Calu3 (cell line): ENCODE measurements around the gene NEUROG3. TPM values are rescaled to one million over a fixed set of nuclear protein-coding genes. Genes with fewer than 3 reads are reported as not detected.

Source experiments
- BruUV-seq: library from RNA; stranded (reverse); fragments of 400-500 nt; replicated peaks from 2 replicates; lab custom pipeline; 2021; lab: Mats Ljungman, UMichigan
- CTCF ChIA-PET: fragments of 300-600 bp; sonication (Branson Sonifier 250); formaldehyde crosslinking; loops from one replicate; lab custom pipeline; 2022; ENCODE audit warnings: antibody characterized with exemption; lab: Charles Lee
- DNase-seq: peaks from one replicate; pipeline ENCODE4 v3.0.0; 2022
- H3K27ac Mint-ChIP-seq: one replicate; pipeline ENCODE4 v1.8.0; 2022; ENCODE audit warnings: mixed read lengths; ENCODE audit not compliant: unreplicated experiment
- H3K27me3 Mint-ChIP-seq: one replicate; pipeline ENCODE4 v1.8.0; 2022; ENCODE audit warnings: mixed read lengths; ENCODE audit not compliant: unreplicated experiment
- H3K36me3 Mint-ChIP-seq: one replicate; pipeline ENCODE4 v1.8.0; 2022; ENCODE audit warnings: mild to moderate bottlenecking, moderate library complexity, mixed read lengths; ENCODE audit not compliant: insufficient read depth, unreplicated experiment
- H3K4me1 Mint-ChIP-seq: one replicate; pipeline ENCODE4 v1.8.0; 2022; ENCODE audit warnings: mild to moderate bottlenecking, low read depth, mixed read lengths; ENCODE audit not compliant: unreplicated experiment
- H3K4me3 Mint-ChIP-seq: one replicate; pipeline ENCODE4 v1.8.0; 2022; ENCODE audit warnings: mild to moderate bottlenecking, low read depth, moderate library complexity, mixed read lengths; ENCODE audit not compliant: unreplicated experiment
- H3K9me3 Mint-ChIP-seq: one replicate; pipeline ENCODE4 v1.8.0; 2022; ENCODE audit warnings: low read depth, mixed read lengths; ENCODE audit not compliant: unreplicated experiment
- intact Hi-C: fragments of 100-400 bp; cut with micrococcal nuclease; formaldehyde crosslinking; loops from one replicate; pipeline ENCODE4 v1.10.0; 2022; ENCODE audit not compliant: unreplicated experiment
- total RNA-seq: library from RNA; stranded (reverse); gene quantifications from 2 replicates; pipeline ENCODE4 v1.2.3, GENCODE V29; 2022
- TF ChIP-seq, protein P1 (sequence below): fragments of 200-600 bp; IDR thresholded peaks from one replicate; pipeline ENCODE4 v1.8.0; 2022; ENCODE audit warnings: antibody characterized with exemption; ENCODE audit not compliant: unreplicated experiment

Gene NEUROG3
- total RNA-seq, 1 experiment from 2014 or later: not detected

DNA sequence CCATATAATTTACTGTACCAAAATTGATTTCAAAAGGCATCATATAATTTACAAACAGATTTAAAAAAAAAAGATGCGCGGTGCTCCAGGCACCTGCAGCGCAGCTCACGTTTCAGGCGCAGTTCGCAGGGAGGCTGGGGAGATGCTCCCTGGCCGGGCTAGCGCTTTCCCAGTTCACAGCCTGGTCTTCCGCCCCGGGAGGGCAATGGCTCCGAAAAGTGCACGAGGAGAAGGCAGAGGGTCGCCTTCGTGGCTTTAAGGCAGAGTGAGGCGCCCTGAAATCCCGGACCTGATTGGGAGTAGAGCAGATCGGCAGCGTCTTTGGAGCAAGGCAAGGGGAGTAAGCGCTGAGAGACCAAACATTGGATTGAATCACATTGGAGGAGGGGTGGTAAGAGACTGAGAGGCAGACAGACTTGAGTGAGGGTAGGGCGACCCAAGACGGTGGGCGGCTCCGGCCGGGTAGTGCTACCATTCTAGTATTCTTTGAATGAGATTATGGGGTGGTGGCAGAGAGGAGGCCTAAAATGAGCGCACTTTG lies 1.5 kb downstream of the NEUROG3 start:
- no peak overlapping the region for H3K27ac Mint-ChIP-seq
- H3K27me3 Mint-ChIP-seq: peaks cover 93% of the 10 kb centered on the region
- TF ChIP-seq, protein P1, sequence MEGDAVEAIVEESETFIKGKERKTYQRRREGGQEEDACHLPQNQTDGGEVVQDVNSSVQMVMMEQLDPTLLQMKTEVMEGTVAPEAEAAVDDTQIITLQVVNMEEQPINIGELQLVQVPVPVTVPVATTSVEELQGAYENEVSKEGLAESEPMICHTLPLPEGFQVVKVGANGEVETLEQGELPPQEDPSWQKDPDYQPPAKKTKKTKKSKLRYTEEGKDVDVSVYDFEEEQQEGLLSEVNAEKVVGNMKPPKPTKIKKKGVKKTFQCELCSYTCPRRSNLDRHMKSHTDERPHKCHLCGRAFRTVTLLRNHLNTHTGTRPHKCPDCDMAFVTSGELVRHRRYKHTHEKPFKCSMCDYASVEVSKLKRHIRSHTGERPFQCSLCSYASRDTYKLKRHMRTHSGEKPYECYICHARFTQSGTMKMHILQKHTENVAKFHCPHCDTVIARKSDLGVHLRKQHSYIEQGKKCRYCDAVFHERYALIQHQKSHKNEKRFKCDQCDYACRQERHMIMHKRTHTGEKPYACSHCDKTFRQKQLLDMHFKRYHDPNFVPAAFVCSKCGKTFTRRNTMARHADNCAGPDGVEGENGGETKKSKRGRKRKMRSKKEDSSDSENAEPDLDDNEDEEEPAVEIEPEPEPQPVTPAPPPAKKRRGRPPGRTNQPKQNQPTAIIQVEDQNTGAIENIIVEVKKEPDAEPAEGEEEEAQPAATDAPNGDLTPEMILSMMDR: no peak
- no peaks in the 10 kb centered on the region for H3K9me3 Mint-ChIP-seq
- intact Hi-C loops: no loop called here
- H3K4me1 Mint-ChIP-seq: peaks cover 18% of the 10 kb centered on the region
- no peak overlapping the region for H3K4me3 Mint-ChIP-seq
- H3K36me3 Mint-ChIP-seq: no peaks in the 10 kb centered on the region
- no peak for DNase-seq
- no TSS peak for BruUV-seq
- CTCF ChIA-PET: no interaction called here

GRCh38 chr10:69570050-69570816 lies 3.0 kb downstream of the NEUROG3 start:
- no TSS peak for BruUV-seq
- TF ChIP-seq, protein P1: no peak
- Mint-ChIP-seq H3K4me1 (peaks cover 18% of the 10 kb centered on the region), H3K27me3 (peaks cover 93% of the 10 kb centered on the region), H3K27ac (no peak overlapping the region), H3K4me3 (no peak overlapping the region), H3K36me3 (no peaks in the 10 kb centered on the region), H3K9me3 (no peaks in the 10 kb centered on the region)
- CTCF ChIA-PET: interaction anchor here (0.5 kb wide), 1 partner anchor 219 kb away, joined by 3 read pairs; no protein-coding TSS in a partner anchor
- no peak for DNase-seq
- intact Hi-C loops: no loop called here

- BruUV-seq: no TSS peak
- Mint-ChIP-seq H3K27ac (no peak overlapping the region), H3K27me3 (peaks cover 93% of the 10 kb centered on the region), H3K36me3 (no peaks in the 10 kb centered on the region), H3K4me1 (peaks cover 11% of the 10 kb centered on the region), H3K4me3 (no peak overlapping the region), H3K9me3 (no peaks in the 10 kb centered on the region)
- CTCF ChIA-PET: interaction anchor here (0.5 kb wide), 1 partner anchor 220 kb away, joined by 3 read pairs; no protein-coding TSS in a partner anchor
- TF ChIP-seq, protein P1: no peak
- intact Hi-C loops: no loop called here
- DNase-seq: no peak
Observed at GRCh38 chr10:69569396-69569934, 3.8 kb downstream of the NEUROG3 start.

DNA sequence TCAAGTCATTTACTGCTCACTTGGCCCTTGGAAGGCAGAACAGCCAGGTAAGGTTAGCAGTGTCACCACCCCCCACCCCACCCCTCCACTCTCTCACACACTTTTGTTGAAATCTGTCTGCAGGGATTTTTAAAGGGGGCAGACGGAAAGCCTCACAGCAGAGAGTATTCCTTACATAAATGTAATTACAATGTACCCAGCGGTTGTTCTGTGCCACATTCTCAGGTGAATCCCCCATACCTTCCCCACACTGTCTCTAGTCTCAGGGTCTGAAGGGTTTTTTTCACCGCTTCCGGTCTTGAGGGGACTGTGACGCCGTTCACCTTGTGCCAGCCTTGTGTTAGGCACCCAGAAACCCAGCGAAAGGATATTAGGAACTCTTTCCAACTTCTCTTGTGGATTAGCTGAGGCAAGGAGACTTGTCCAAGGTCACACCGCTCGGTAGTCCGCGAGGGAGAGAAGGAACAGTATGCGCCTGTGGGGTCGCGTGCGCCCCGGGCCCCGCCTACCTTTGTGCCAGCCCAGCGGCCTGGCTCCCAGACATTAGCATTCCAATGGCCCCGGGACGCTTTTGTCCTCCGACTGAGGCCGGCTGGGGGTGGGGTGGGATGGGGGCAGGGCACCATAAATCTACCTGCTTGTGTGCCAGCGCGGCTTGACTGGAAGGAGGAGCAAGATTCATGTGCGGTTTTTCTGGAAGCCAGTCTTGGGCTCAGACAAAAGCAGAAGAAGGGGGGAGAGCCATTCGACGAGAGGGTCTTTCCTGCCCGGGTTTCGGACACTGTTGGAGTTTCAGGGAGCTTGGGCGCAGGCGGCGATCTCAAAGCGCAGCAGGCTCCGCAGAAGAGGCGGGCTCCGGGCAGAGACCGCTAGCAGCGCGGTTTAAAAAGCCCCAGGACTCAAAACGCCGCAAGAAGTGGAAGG lies 4.5 kb downstream of the NEUROG3 start:
- Mint-ChIP-seq H3K27me3 (peaks cover 93% of the 10 kb centered on the region), H3K4me3 (no peak overlapping the region), H3K36me3 (no peaks in the 10 kb centered on the region), H3K4me1 (peaks cover 8% of the 10 kb centered on the region), H3K27ac (no peak overlapping the region), H3K9me3 (no peaks in the 10 kb centered on the region)
- TF ChIP-seq, protein P1: no peak
- CTCF ChIA-PET: no interaction called here
- intact Hi-C loops: no loop called here
- BruUV-seq: no TSS peak
- no peak for DNase-seq
